AG04450 (cell line): ENCODE data around the gene PHC2. TPM values are rescaled to one million over a fixed set of nuclear protein-coding genes. Genes with fewer than 3 reads are reported as not detected.

ENCODE experiments used
- CTCF ChIA-PET: fragments of 300-600, 350-600 bp; formaldehyde crosslinking; extraction: SDS; loops from one replicate; lab custom pipeline; 2022; ENCODE audit warnings: antibody characterized with exemption, inconsistent platforms; lab: Charles Lee
- POLR2A ChIA-PET: fragments of 350-600 bp; formaldehyde crosslinking; extraction: SDS; loops from one replicate; lab custom pipeline; 2021; ENCODE audit warnings: antibody characterized with exemption, inconsistent platforms; lab: Yijun Ruan, JAX
- DNase-seq: peaks from one replicate; pipeline ENCODE4 v3.0.0-alpha.2; 2011; ENCODE audit warnings: low read depth, low spot score
- H3K27ac ChIP-seq: one replicate; pipeline ENCODE4 v1.5.1; 2012; ENCODE audit warnings: low read depth, low read length, control low read depth
- H3K27me3 ChIP-seq: one replicate; pipeline ENCODE4 v1.6.0; 2012; ENCODE audit warnings: low read length; ENCODE audit not compliant: control insufficient read depth, insufficient read depth
- H3K4me3 ChIP-seq: 2 replicates; pipeline ENCODE4 v1.5.1; 2011; ENCODE audit warnings: mild to moderate bottlenecking, low read depth, low read length, control low read depth
- H3K9me3 ChIP-seq: 2 replicates; pipeline ENCODE4 v1.5.1; 2012; ENCODE audit warnings: low read length; ENCODE audit not compliant: control insufficient read depth, insufficient read depth
- CTCF ChIP-seq: IDR thresholded peaks from 2 replicates; pipeline ENCODE4 v1.5.1; 2011; ENCODE audit warnings: low read depth, low read length, control low read depth, inconsistent platforms
- polyA plus RNA-seq: library from polyadenylated mRNA; depleted of rRNA; stranded (reverse); fragments of >200 nt; gene quantifications from 2 replicates; pipeline ENCODE4 v1.2.3, GENCODE V29; 2011

PHC2 gene
- polyA plus RNA-seq, 1 experiment, result 47.1 TPM

- no peaks in the 10 kb centered on the region for H3K9me3 ChIP-seq
- no peak overlapping the region for H3K27ac ChIP-seq
Measured at GRCh38 chr1:33468011-33468410, 37.1 kb upstream of the PHC2 start.

DNA sequence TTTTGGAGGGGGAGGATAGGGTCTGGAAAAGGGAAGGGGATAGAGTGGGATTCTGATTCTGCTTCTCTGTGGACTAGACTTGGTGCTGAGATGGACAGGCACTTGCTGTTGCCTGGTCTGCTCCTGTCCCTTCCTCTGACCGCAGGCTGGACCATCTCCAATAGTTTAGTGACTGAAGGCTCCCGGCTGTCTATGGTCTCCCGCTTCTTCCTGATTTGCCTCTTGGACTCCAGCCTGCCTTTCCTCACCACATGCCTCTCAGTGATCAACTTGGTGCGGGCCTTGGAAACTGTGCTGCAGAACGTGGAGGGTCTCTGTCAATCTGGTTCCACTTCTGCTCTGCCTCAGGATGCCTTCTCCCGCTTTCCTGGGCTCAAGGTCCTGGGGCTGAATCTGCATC lies 35.3 kb upstream of the PHC2 start:
- CTCF ChIA-PET, result interaction anchor here (7.3 kb wide), 1 partner anchor 169 kb away, joined by 212 read pairs; no protein-coding TSS in a partner anchor
- Histone ChIP-seq H3K4me3 (no peak overlapping the region), H3K27ac (no peak overlapping the region), H3K27me3 (no peaks in the 10 kb centered on the region), H3K9me3 (no peaks in the 10 kb centered on the region)
- TF ChIP-seq CTCF, result no peak
- POLR2A ChIA-PET, result no interaction called here
- DNase-seq, result no peak

More at GRCh38 chr1:33468011-33468410, 37.1 kb upstream of the PHC2 start:
- ChIA-PET CTCF (interaction anchor here (0.6 to 7.3 kb wide), 5 partner anchors 9 to 341 kb away, joined by 3 to 212 read pairs (median 4); no protein-coding TSS in a partner anchor), POLR2A (interaction anchor here (1.1 to 1.2 kb wide), 2 partner anchors 147 to 175 kb away, joined by 3 read pairs; partner anchors contain the start of gene A3GALT2)
- Histone ChIP-seq H3K27me3 (no peaks in the 10 kb centered on the region), H3K4me3 (no peak overlapping the region)
- no peak for DNase-seq
- TF ChIP-seq CTCF, result no peak

DNA sequence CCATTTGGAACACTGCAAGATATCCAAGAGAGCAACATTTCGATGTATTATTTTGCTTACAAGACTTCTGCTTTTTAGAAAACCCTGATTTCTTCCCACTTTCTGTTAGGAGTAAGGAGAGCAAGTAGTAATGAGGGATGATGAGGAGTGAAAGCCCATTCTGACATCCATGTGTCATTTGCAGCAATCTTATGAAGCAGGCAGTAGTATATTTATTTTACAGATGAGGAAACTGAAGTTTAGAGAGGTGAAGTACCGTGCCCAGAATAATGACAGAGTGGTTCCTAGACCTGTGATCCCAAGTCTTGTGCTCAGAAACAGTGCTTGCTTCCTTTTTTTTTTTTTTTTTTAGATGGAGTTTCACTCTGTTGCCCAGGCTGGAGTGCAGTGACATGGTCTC lies 34.4 kb upstream of the PHC2 start:
- no peaks in the 10 kb centered on the region for H3K27me3 ChIP-seq
- TF ChIP-seq CTCF, result no peak
- ChIA-PET POLR2A (no interaction called here), CTCF (no interaction called here)
- no peaks in the 10 kb centered on the region for H3K9me3 ChIP-seq
- no peak for DNase-seq
- no peak overlapping the region for H3K4me3 ChIP-seq
- no peak overlapping the region for H3K27ac ChIP-seq

DNA sequence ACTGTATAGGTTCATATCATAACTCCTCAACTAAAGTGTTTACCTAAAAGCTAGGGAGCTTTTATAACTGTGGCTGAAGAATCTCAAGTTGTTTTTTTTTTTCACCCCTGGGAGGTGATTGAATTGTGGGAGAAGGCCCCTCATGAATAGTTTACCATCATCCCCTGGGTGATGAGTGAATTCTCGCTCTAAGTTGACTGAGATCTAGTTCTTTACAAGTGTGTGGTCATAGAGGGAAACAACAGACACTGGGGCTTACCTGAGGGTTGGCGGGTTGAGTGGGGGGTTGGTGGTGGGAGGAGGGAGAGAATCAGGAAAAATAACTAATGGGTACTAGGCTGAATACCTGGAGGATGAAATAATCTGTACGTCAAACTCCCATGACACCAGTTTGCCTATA lies 33.7 kb upstream of the PHC2 start:
- H3K9me3 ChIP-seq, result no peaks in the 10 kb centered on the region
- no peak overlapping the region for H3K27ac ChIP-seq
- TF ChIP-seq CTCF, result no peak
- no peak for DNase-seq
- ChIA-PET CTCF (no interaction called here), POLR2A (no interaction called here)
- H3K27me3 ChIP-seq, result no peaks in the 10 kb centered on the region
- no peak overlapping the region for H3K4me3 ChIP-seq

DNA sequence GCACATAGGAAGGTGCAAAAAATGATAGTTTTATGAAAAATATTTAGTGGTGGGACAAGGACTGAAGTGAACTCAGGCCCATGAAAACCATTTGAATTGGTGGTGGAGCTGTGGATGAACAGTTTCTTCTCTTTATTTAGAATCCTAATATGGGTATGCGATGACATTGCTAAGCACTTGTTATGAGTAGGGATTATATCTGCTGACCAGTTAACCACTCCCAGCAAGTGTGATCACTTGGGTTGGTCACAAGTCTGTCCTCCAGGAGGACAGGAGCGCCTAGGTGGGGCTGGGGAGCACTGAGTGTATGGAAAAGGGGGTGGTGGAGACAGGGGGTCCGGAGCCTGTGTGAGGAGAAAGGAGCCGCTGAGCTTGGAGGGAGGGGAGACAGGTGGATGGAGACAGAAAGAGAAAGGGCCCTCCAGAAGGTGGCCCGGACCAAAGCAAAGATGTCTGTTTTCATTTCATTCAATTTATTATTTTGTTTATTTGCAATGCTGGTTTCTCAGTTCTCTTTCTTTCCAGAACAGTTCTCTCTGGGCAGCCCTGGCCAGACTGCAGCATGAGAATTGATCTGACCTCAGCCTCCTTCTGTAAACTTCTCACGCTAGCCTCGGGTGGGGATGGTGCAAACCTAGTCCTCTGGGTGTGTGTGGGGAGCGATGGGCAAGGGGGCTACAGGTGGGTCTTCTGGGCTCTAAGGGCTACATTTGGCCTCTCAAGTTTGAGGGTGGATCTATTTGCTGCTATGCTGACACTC lies 31.7 kb upstream of the PHC2 start:
- ChIA-PET CTCF (interaction anchor here (0.6 to 1.0 kb wide), 3 partner anchors 9 to 233 kb away, joined by 3 to 8 read pairs (median 5); partner anchors contain the start of gene ZSCAN20), POLR2A (interaction anchor here (0.7 kb wide), 1 partner anchor 111 kb away, joined by 6 read pairs; no protein-coding TSS in a partner anchor)
- Histone ChIP-seq H3K27me3 (no peaks in the 10 kb centered on the region), H3K27ac (no peak overlapping the region), H3K9me3 (no peaks in the 10 kb centered on the region), H3K4me3 (no peak overlapping the region)
- no peak for DNase-seq
- TF ChIP-seq CTCF, result no peak
